Endodermal cell (in vitro differentiated cells): Measurements from ENCODE around the gene KCNJ12. TPM values are rescaled to one million over a fixed set of nuclear protein-coding genes. Genes with fewer than 3 reads are reported as not detected.

Source experiments
- DNase-seq: peaks from one replicate; pipeline ENCODE4 v3.0.0-alpha.2; 2017
- H3K27ac ChIP-seq: 2 replicates; pipeline ENCODE4 v1.5.1; 2013; ENCODE audit warnings: mild to moderate bottlenecking, low read depth, low read length, moderate library complexity
- H3K27me3 ChIP-seq: 2 replicates; pipeline ENCODE4 v1.6.1; 2013; ENCODE audit warnings: mild to moderate bottlenecking, low read length, moderate library complexity; ENCODE audit not compliant: insufficient read depth, control insufficient read depth, poor library complexity, severe bottlenecking
- H3K36me3 ChIP-seq: 2 replicates; pipeline ENCODE4 v1.7.0; 2013; ENCODE audit warnings: mild to moderate bottlenecking, low read length, moderate library complexity; ENCODE audit not compliant: control insufficient read depth, insufficient read depth
- H3K4me1 ChIP-seq: one replicate; pipeline ENCODE4 v1.7.0; 2013; ENCODE audit warnings: low read length; ENCODE audit not compliant: control insufficient read depth, insufficient read depth
- H3K4me3 ChIP-seq: 2 replicates; pipeline ENCODE4 v1.5.1; 2013; ENCODE audit warnings: mild to moderate bottlenecking, low read length, moderate library complexity
- H3K9ac ChIP-seq: 2 replicates; pipeline ENCODE4 v1.6.1; 2013; ENCODE audit warnings: mild to moderate bottlenecking, low read length, moderate library complexity; ENCODE audit not compliant: poor library complexity, severe bottlenecking; ENCODE audit errors: extremely low read depth
- H3K9me3 ChIP-seq: 2 replicates; pipeline ENCODE4 v1.6.1; 2013; ENCODE audit warnings: mild to moderate bottlenecking, low read length, moderate library complexity; ENCODE audit not compliant: control insufficient read depth
- H3K27ac Mint-ChIP-seq: 2 replicates; pipeline ENCODE4 v1.8.0; 2020; ENCODE audit warnings: mixed read lengths
- H3K27me3 Mint-ChIP-seq: 2 replicates; pipeline ENCODE4 v1.8.0; 2021; ENCODE audit warnings: mild to moderate bottlenecking, mixed read lengths; ENCODE audit not compliant: insufficient read depth
- H3K36me3 Mint-ChIP-seq: 2 replicates; pipeline ENCODE4 v1.8.0; 2020; ENCODE audit warnings: low read depth, mixed read lengths
- H3K4me1 Mint-ChIP-seq: 2 replicates; pipeline ENCODE4 v1.8.0; 2020; ENCODE audit warnings: mixed read lengths
- H3K4me3 Mint-ChIP-seq: 2 replicates; pipeline ENCODE4 v1.8.0; 2020; ENCODE audit warnings: mild to moderate bottlenecking, moderate library complexity, mixed read lengths
- H3K9me3 Mint-ChIP-seq: 2 replicates; pipeline ENCODE4 v1.8.0; 2020; ENCODE audit warnings: mild to moderate bottlenecking, mixed read lengths
- CTCF ChIP-seq: fragments of 200-600 bp; sonication (generic); conservative IDR thresholded peaks from 2 replicates; pipeline ENCODE4 v1.5.0; 2021; ENCODE audit warnings: antibody characterized with exemption, mild to moderate bottlenecking
- WGBS, 2 experiments: methylation state at CpG; one replicate each; pipeline versions ENCODE4 v1.1.5 to v1.1.7; 2013; ENCODE audit warnings: missing lambda C conversion rate in 2 of 2, mixed read lengths in 1 of 2; ENCODE audit not compliant: insufficient coverage in 1 of 2, insufficient read length in 1 of 2; 5-methylcytosine and 5-hydroxymethylcytosine counted together
- total RNA-seq, 2 donors: library from RNA; stranded (reverse); fragmentation: NEBNext Ultra II Directional in 1 of 2; extraction: Animal tissue kit (Norgen Biotek cat#: 25700) in 1 of 2; gene quantifications; 2 replicates in 1 of 2; 3 replicates in 1 of 2; pipeline ENCODE4 v1.2.1, GENCODE V29; 2021

The KCNJ12 gene
- total RNA-seq, 2 donors from 2014 or later = 2.3 to 2.6 TPM

- no peak overlapping the region for H3K4me3 Mint-ChIP-seq
- Histone ChIP-seq H3K4me3 (no peak overlapping the region), H3K4me1 (no peaks in the 10 kb centered on the region), H3K36me3 (no peaks in the 10 kb centered on the region), H3K27ac (no peak overlapping the region), H3K9ac (no peak overlapping the region), H3K9me3 (no peaks in the 10 kb centered on the region), H3K27me3 (no peaks in the 10 kb centered on the region)
- WGBS, 2 experiments = 89 to 94% methylated on average over 7 to 13 of the region's 13 CpGs
- no peak for DNase-seq
- H3K27me3 Mint-ChIP-seq = peaks cover 33% of the 10 kb centered on the region
- peaks cover 6% of the 10 kb centered on the region for H3K9me3 Mint-ChIP-seq
- TF ChIP-seq CTCF = no peak
- no peak overlapping the region for H3K27ac Mint-ChIP-seq
- H3K36me3 Mint-ChIP-seq = no peaks in the 10 kb centered on the region
- peaks cover 10% of the 10 kb centered on the region for H3K4me1 Mint-ChIP-seq
Measured at GRCh38 chr17:21353326-21354010, 22.7 kb upstream of the KCNJ12 start.

DNA sequence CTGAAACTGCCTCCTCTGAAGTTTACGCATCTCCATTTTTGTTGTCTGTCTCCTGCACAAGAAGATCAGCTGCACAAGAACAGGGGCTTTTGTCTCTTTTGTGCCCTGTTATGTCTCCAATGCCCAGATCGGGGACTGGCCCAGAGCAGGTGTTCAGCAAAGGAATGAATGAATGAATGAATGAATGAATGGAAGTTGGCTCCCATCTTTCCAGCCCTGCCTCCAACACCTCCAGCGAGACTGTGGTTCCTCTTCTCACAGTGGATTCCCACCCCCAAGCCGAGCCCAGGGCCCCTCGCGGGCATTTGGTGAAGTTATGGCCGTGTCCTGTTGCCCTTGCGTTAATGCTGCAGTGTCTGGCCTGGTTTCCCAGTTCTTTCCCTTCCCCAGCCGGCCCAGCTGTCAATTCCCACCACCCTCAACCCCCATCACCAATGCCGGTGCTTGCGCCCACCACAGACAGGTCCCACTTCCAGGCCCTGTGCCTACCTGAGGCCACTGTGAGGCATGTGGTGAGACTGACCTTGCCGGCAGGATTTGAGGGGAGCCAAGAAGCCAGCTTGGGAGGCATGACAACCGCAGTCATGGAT is 21.3 kb upstream of the KCNJ12 start:
- no peak overlapping the region for H3K4me3 Mint-ChIP-seq
- no peak for TF ChIP-seq CTCF
- 93% methylated on average over 7 to 13 of the region's 13 CpGs for WGBS, 2 experiments
- H3K4me3 ChIP-seq = no peak overlapping the region
- no peak for DNase-seq
- no peaks in the 10 kb centered on the region for H3K27me3 ChIP-seq
- H3K9ac ChIP-seq = no peak overlapping the region
- no peaks in the 10 kb centered on the region for H3K36me3 Mint-ChIP-seq
- peaks cover under 1% of the 10 kb centered on the region for H3K9me3 Mint-ChIP-seq
- H3K9me3 ChIP-seq = no peaks in the 10 kb centered on the region
- no peaks in the 10 kb centered on the region for H3K36me3 ChIP-seq
- H3K4me1 ChIP-seq = peaks cover 10% of the 10 kb centered on the region
- H3K27ac Mint-ChIP-seq = no peak overlapping the region
- H3K27me3 Mint-ChIP-seq = peaks cover 41% of the 10 kb centered on the region
- H3K4me1 Mint-ChIP-seq = peaks cover 22% of the 10 kb centered on the region
- H3K27ac ChIP-seq = no peak overlapping the region

GRCh38 chr17:21355586-21355985 is 20.6 kb upstream of the KCNJ12 start:
- no peak overlapping the region for H3K27ac ChIP-seq
- H3K27me3 Mint-ChIP-seq = peaks cover 42% of the 10 kb centered on the region
- no peak overlapping the region for H3K4me3 Mint-ChIP-seq
- H3K9me3 ChIP-seq = no peaks in the 10 kb centered on the region
- no peak for DNase-seq
- no peaks in the 10 kb centered on the region for H3K36me3 ChIP-seq
- no peaks in the 10 kb centered on the region for H3K27me3 ChIP-seq
- peaks cover 28% of the 10 kb centered on the region for H3K4me1 Mint-ChIP-seq
- TF ChIP-seq CTCF = no peak
- peaks cover 14% of the 10 kb centered on the region for H3K4me1 ChIP-seq
- H3K4me3 ChIP-seq = no peak overlapping the region
- 89 to 90% methylated on average over 5 to 12 of the region's 12 CpGs for WGBS, 2 experiments
- H3K27ac Mint-ChIP-seq = no peak overlapping the region
- H3K36me3 Mint-ChIP-seq = no peaks in the 10 kb centered on the region
- H3K9ac ChIP-seq = no peak overlapping the region
- H3K9me3 Mint-ChIP-seq = no peaks in the 10 kb centered on the region
